NCI-H2029 (cell line): ENCODE results near the gene CMIP.
A peak's percentile ranks its signal among the peaks of the same experiment; 100 is the strongest.
"Not testable (repeated sequence)": the region's sequence is repeated elsewhere in the genome, so short reads cannot be mapped to it uniquely, and the experiment has no call there.

ENCODE experiments used
- DNase-seq: peaks from one replicate; lab custom pipeline; 2025; lab: John Stamatoyannopoulos, UW

The CMIP gene

GRCh38 chr16:81568749-81569087 is 124.1 kb downstream of the CMIP start:
- no peak for DNase-seq

- DNase-seq = no peak
These were observed 124.9 kb downstream of the CMIP start for GRCh38 chr16:81569361-81570034.

GRCh38 chr16:81570151-81570846 is 125.7 kb downstream of the CMIP start:
- DNase-seq = no peak

GRCh38 chr16:81571175-81571574 is 126.6 kb downstream of the CMIP start:
- DNase-seq = no peak

GRCh38 chr16:81571592-81572385 is 127.2 kb downstream of the CMIP start:
- no peak for DNase-seq

- DNase-seq = no peak
These were observed 128.0 kb downstream of the CMIP start for GRCh38 chr16:81572386-81573144.

- DNase-seq = no peak
These were observed 129.0 kb downstream of the CMIP start for GRCh38 chr16:81573533-81574020.

- no peak for DNase-seq
These were observed 129.6 kb downstream of the CMIP start for GRCh38 chr16:81574168-81574567.

GRCh38 chr16:81575307-81575706 is 130.7 kb downstream of the CMIP start:
- DNase-seq = no peak

GRCh38 chr16:81575834-81576233 is 131.2 kb downstream of the CMIP start:
- no peak for DNase-seq

- no peak for DNase-seq
These were observed 132.1 kb downstream of the CMIP start for GRCh38 chr16:81576696-81577095.

- DNase-seq = not testable (repeated sequence)
These were observed 132.7 kb downstream of the CMIP start for GRCh38 chr16:81577272-81577671.

- DNase-seq = no peak
These were observed 133.5 kb downstream of the CMIP start for GRCh38 chr16:81578076-81578475.

- no peak for DNase-seq
These were observed 134.2 kb downstream of the CMIP start for GRCh38 chr16:81578636-81579413.

GRCh38 chr16:81581107-81581506 is 136.5 kb downstream of the CMIP start:
- peak; percentile 49 for DNase-seq

- no peak for DNase-seq
These were observed 138.2 kb downstream of the CMIP start for GRCh38 chr16:81582655-81583441.

GRCh38 chr16:81583893-81584631 is 139.5 kb downstream of the CMIP start:
- DNase-seq = no peak

GRCh38 chr16:81585785-81586184 is 141.2 kb downstream of the CMIP start:
- no peak for DNase-seq

GRCh38 chr16:81586417-81586816 is 141.8 kb downstream of the CMIP start:
- no peak for DNase-seq
